B cell (primary cell): Measurements from ENCODE around the gene LAMTOR5. TPM values are rescaled to one million over a fixed set of nuclear protein-coding genes. Genes with fewer than 3 reads are reported as not detected.

Experiments used
- ATAC-seq: fragments of 200-7000 bp; cut with Tn5 transposase; one replicate; pipeline ENCODE4 v1.10.0; 2021; ENCODE audit warnings: low read depth, mild to moderate bottlenecking, moderate number of reproducible peaks, moderate library complexity
- CTCF ChIA-PET: fragments of 350-600 bp; sonication (Branson Sonifier 250); formaldehyde crosslinking; loops from one replicate; lab custom pipeline; 2021; ENCODE audit warnings: antibody characterized with exemption, inconsistent platforms; lab: Charles Lee
- POLR2A ChIA-PET: fragments of 350-600 bp; sonication (Branson Sonifier 250); formaldehyde crosslinking; loops from one replicate; lab custom pipeline; 2021; ENCODE audit warnings: antibody characterized with exemption; lab: Charles Lee
- DNase-seq: peaks from one replicate; pipeline ENCODE4 v3.0.0; 2013
- H2AFZ ChIP-seq: 2 replicates; pipeline ENCODE4 v1.6.1; 2012; ENCODE audit warnings: mild to moderate bottlenecking, low read depth, low read length; ENCODE audit not compliant: insufficient read depth, poor library complexity, severe bottlenecking
- H3K27ac ChIP-seq, 2 donors: 1 replicate in 1 of 2; 2 replicates in 1 of 2; pipeline ENCODE4 v1.5.1; 2012 to 2013; ENCODE audit warnings: low read length in 2 of 2, mild to moderate bottlenecking in 2 of 2, moderate library complexity in 1 of 2
- H3K27me3 ChIP-seq, 4 experiments: fragments of 200-600 bp in 1 of 4; sonication (generic) in 1 of 4; replicated peaks in 1 of 4; 1 replicate in 2 of 4; 2 replicates in 2 of 4; pipeline versions ENCODE4 v1.6.1 to v1.7.0; 2013 to 2016; ENCODE audit warnings: low read length in 3 of 4, mild to moderate bottlenecking in 2 of 4, mixed read lengths in 1 of 4, moderate library complexity in 1 of 4; ENCODE audit not compliant: insufficient read depth in 4 of 4, control insufficient read depth in 3 of 4; ENCODE audit errors: control extremely low read depth in 1 of 4
- H3K36me3 ChIP-seq, 2 experiments: replicated peaks in 1 of 2; 1 replicate in 1 of 2; 2 replicates in 1 of 2; pipeline versions ENCODE4 v1.6.1 to v1.7.1; 2013; ENCODE audit warnings: low read length in 1 of 2; ENCODE audit not compliant: insufficient read depth in 2 of 2, control insufficient read depth in 1 of 2; ENCODE audit errors: control extremely low read depth in 1 of 2, extremely low read depth in 1 of 2
- H3K4me1 ChIP-seq, 2 donors: fragments of 200-600 bp in 1 of 2; sonication (generic) in 1 of 2; 1 replicate in 1 of 2; 2 replicates in 1 of 2; pipeline versions ENCODE4 v1.5.1 to v1.6.1; 2013 to 2017; ENCODE audit warnings: low read length in 2 of 2; ENCODE audit not compliant: control insufficient read depth in 2 of 2, insufficient read depth in 2 of 2
- H3K4me2 ChIP-seq: replicated peaks from 2 replicates; pipeline ENCODE3; 2012; ENCODE audit warnings: mild to moderate bottlenecking, low read depth, low read length; ENCODE audit not compliant: poor library complexity, severe bottlenecking
- H3K4me3 ChIP-seq, 5 experiments: fragments of 200-600 bp in 1 of 5; sonication (generic) in 1 of 5; 1 replicate in 3 of 5; 2 replicates in 2 of 5; pipeline versions ENCODE4 v1.5.1 to v1.7.0; 2011 to 2016; ENCODE audit warnings: low read length in 4 of 5, mild to moderate bottlenecking in 4 of 5, low read depth in 2 of 5, control low read depth in 1 of 5, moderate library complexity in 1 of 5; ENCODE audit not compliant: insufficient read depth in 1 of 5; ENCODE audit errors: control extremely low read depth in 1 of 5, extremely low read depth in 1 of 5
- H3K79me2 ChIP-seq: fragments of 200-600 bp; sonication (generic); one replicate; pipeline ENCODE4 v1.6.0; 2016; ENCODE audit warnings: low read length; ENCODE audit not compliant: control insufficient read depth, insufficient read depth
- H3K9ac ChIP-seq: fragments of 200-600 bp; sonication (generic); 2 replicates; pipeline ENCODE4 v1.6.1; 2017; ENCODE audit warnings: mild to moderate bottlenecking, low read length, moderate library complexity
- H3K9me3 ChIP-seq, 3 donors: one replicate each; pipeline versions ENCODE4 v1.6.1 to v1.7.1; 2013; ENCODE audit warnings: low read length in 2 of 3; ENCODE audit not compliant: control insufficient read depth in 2 of 3, insufficient read depth in 1 of 3; ENCODE audit errors: control extremely low read depth in 1 of 3
- H4K20me1 ChIP-seq: 2 replicates; pipeline ENCODE4 v1.6.0; 2012; ENCODE audit warnings: mild to moderate bottlenecking, low read length; ENCODE audit not compliant: insufficient read depth, control insufficient read depth, poor library complexity, severe bottlenecking
- H3K27ac Mint-ChIP-seq: one replicate; pipeline ENCODE4 v1.8.0; 2021; ENCODE audit warnings: mixed read lengths
- H3K27me3 Mint-ChIP-seq: one replicate; pipeline ENCODE4 v1.8.0; 2021; ENCODE audit warnings: mixed read lengths
- H3K4me1 Mint-ChIP-seq: one replicate; pipeline ENCODE4 v1.8.0; 2021; ENCODE audit warnings: mixed read lengths
- H3K4me3 Mint-ChIP-seq: one replicate; pipeline ENCODE4 v1.8.0; 2021; ENCODE audit warnings: mixed read lengths
- H3K9me3 Mint-ChIP-seq: one replicate; pipeline ENCODE4 v1.8.0; 2022; ENCODE audit warnings: mixed read lengths; ENCODE audit not compliant: insufficient read depth
- EZH2 ChIP-seq: IDR thresholded peaks from 2 replicates; pipeline ENCODE4 v1.6.1; 2012; ENCODE audit warnings: borderline replicate concordance, low read depth, mild to moderate bottlenecking, moderate library complexity, low read length; ENCODE audit not compliant: insufficient read depth, poor library complexity, severe bottlenecking
- WGBS: methylation state at CpG from one replicate; pipeline ENCODE4 v1.1.5; 2013; ENCODE audit warnings: missing lambda C conversion rate; ENCODE audit not compliant: insufficient coverage; 5-methylcytosine and 5-hydroxymethylcytosine counted together
- intact Hi-C: fragments of 100-400 bp; cut with micrococcal nuclease; formaldehyde crosslinking; loops from one replicate; pipeline ENCODE4 v1.10.0; 2022
- polyA plus RNA-seq: library from polyadenylated mRNA; depleted of rRNA; stranded (reverse); fragments of >200 nt; gene quantifications from 2 replicates; pipeline ENCODE4 v1.2.3, GENCODE V29; 2012
- total RNA-seq, 2 donors: library from RNA; stranded (reverse); fragments of 120-200 nt in 1 of 2; gene quantifications; 1 replicate in 1 of 2; 2 replicates in 1 of 2; pipeline versions ENCODE4 v1.2.3 to v1.2.4, GENCODE V29; 2013 to 2022
- TF ChIP-seq, protein P1 (sequence below): fragments of 200-600 bp; IDR thresholded peaks from one replicate; pipeline ENCODE4 v1.8.0; 2022; ENCODE audit warnings: antibody characterized with exemption, mild to moderate bottlenecking

Gene LAMTOR5
- total and polyA plus RNA-seq, 2 donors (not counting 1 experiment from before 2014, with no cell fraction given), result 145 to 253 TPM

DNA sequence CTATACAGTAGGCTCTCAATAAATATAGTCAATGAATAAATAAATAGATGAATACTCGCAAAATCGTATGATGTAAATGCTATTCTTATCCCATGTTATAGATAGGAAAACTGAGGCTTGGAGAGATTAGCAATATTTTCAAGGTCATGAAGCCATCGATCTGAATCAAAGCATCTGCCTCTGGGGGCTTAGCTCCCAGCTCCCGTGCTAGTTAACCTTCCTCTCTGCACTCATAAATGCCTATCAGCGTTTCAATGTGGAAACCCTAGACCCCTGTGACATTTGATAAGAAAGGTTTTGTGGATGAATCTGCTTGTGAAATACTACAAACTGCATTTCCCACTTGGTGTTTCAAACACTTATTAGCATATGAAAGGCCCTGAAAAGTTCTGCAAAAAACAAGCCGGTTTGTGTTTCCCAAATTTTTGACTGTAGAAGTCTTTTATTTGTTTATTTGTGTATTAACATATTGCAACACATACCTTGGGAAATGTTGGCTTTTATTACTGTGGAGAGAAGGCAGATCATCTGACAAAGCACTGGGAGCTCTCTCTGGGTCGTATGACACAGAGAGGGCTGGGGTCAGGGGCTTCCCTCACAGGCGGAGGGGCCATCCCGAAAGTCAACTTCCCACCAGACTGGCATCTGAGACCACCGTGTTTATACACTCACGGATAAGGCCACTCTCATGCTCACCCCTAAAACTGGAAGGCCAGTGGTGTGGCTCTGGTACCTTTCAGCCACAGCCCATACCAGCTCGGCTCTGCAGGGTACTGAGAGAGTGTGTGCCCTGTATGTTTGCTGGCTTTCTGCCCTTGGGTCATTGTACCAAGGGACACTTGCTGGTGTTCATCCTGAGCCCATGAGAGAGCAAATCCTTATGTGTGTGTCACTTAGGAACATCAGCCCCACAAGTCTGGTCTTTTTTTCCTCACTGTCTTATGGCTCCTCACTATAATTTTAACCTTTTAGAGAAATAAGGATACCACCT is 42.5 kb upstream of the LAMTOR5 start:
- H3K27me3 ChIP-seq, result no peaks in the 10 kb centered on the region
- H4K20me1 ChIP-seq, result no peaks in the 10 kb centered on the region
- intact Hi-C loops, result no loop called here
- H2AFZ ChIP-seq, result no peak overlapping the region
- Mint-ChIP-seq H3K9me3 (no peaks in the 10 kb centered on the region), H3K4me1 (no peaks in the 10 kb centered on the region), H3K4me3 (no peak overlapping the region), H3K27ac (no peak overlapping the region), H3K27me3 (peaks cover 17% of the 10 kb centered on the region)
- ChIA-PET CTCF (interaction anchor here (1.7 to 23.1 kb wide), 3 partner anchors 10 to 246 kb away, joined by 3 to 837 read pairs (median 9); partner anchors contain the start of gene KCNC4), POLR2A (no interaction called here)
- no peak overlapping the region for H3K4me3 ChIP-seq
- DNase-seq (no peak), ATAC-seq (no peak)
- H3K9ac ChIP-seq, result no peak overlapping the region
- H3K4me1 ChIP-seq, result no peaks in the 10 kb centered on the region
- WGBS, result 92% methylated on average over 5 of the region's 12 CpGs
- no peak overlapping the region for H3K27ac ChIP-seq
- no peaks in the 10 kb centered on the region for H3K36me3 ChIP-seq
- no peak overlapping the region for H3K4me2 ChIP-seq
- no peaks in the 10 kb centered on the region for H3K79me2 ChIP-seq
- H3K9me3 ChIP-seq, result no peaks in the 10 kb centered on the region
- TF ChIP-seq, protein P1, sequence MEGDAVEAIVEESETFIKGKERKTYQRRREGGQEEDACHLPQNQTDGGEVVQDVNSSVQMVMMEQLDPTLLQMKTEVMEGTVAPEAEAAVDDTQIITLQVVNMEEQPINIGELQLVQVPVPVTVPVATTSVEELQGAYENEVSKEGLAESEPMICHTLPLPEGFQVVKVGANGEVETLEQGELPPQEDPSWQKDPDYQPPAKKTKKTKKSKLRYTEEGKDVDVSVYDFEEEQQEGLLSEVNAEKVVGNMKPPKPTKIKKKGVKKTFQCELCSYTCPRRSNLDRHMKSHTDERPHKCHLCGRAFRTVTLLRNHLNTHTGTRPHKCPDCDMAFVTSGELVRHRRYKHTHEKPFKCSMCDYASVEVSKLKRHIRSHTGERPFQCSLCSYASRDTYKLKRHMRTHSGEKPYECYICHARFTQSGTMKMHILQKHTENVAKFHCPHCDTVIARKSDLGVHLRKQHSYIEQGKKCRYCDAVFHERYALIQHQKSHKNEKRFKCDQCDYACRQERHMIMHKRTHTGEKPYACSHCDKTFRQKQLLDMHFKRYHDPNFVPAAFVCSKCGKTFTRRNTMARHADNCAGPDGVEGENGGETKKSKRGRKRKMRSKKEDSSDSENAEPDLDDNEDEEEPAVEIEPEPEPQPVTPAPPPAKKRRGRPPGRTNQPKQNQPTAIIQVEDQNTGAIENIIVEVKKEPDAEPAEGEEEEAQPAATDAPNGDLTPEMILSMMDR, result no peak
- TF ChIP-seq EZH2, result no peak

DNA sequence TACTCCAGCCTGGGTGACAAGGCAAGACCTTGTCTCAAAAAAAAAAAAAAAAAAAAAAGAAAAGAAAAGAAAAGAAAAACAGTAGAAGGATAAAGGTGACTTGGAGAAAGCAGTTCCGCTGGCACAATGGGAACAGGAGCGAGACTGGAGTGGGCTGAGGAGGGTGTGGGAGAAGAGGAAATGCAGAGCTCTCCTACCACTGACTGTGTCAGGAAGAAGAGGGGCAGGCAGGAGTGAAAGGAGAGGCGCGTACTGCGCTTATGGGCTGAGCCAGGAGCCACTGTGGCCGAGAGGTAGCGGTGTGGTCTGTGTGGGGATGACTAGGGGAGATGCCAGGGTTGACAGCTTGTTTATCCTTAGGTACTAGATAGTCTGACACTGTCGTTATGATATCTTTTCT is 37.1 kb upstream of the LAMTOR5 start:
- Mint-ChIP-seq H3K4me3 (no peak overlapping the region), H3K9me3 (no peaks in the 10 kb centered on the region), H3K27me3 (peaks cover 16% of the 10 kb centered on the region), H3K4me1 (no peaks in the 10 kb centered on the region), H3K27ac (no peak overlapping the region)
- no peaks in the 10 kb centered on the region for H3K36me3 ChIP-seq
- no peak overlapping the region for H2AFZ ChIP-seq
- CTCF ChIA-PET, result interaction anchor here (1.6 kb wide), 2 partner anchors 14 to 16 kb away, joined by 3 to 4 read pairs; no protein-coding TSS in a partner anchor
- ATAC-seq (no peak), DNase-seq (no peak)
- no peaks in the 10 kb centered on the region for H3K9me3 ChIP-seq
- H3K27me3 ChIP-seq, result peaks cover 0 to 3% (median 0%) of the 10 kb centered on the region in 4 experiments
- H3K9ac ChIP-seq, result no peak overlapping the region
- TF ChIP-seq, protein P1, result no peak
- TF ChIP-seq EZH2, result no peak
- no peaks in the 10 kb centered on the region for H4K20me1 ChIP-seq
- no peak overlapping the region for H3K4me2 ChIP-seq
- no peaks in the 10 kb centered on the region for H3K79me2 ChIP-seq
- H3K4me3 ChIP-seq, result no peak overlapping the region
- H3K4me1 ChIP-seq, result no peaks in the 10 kb centered on the region
- 80% methylated on average over 8 of the region's 8 CpGs for WGBS
- no peak overlapping the region for H3K27ac ChIP-seq
- intact Hi-C loops, result no loop called here
- POLR2A ChIA-PET, result no interaction called here
